CD14-positive monocyte (primary cell): ENCODE results near the gene STX8. TPM values are rescaled to one million over a fixed set of nuclear protein-coding genes. Genes with fewer than 3 reads are reported as not detected.
"Not testable (repeated sequence)": the region's sequence is repeated elsewhere in the genome, so short reads cannot be mapped to it uniquely, and the experiment has no call there.

Experiments used
- DNase-seq, 3 donors: peaks; one replicate each; pipeline ENCODE4 v3.0.0-alpha.2; 2011 to 2022
- H2AFZ ChIP-seq: 2 replicates; pipeline ENCODE4 v1.6.0; 2012; ENCODE audit warnings: mild to moderate bottlenecking, low read depth, low read length, inconsistent platforms; ENCODE audit not compliant: insufficient read depth, poor library complexity, severe bottlenecking
- H3K27ac ChIP-seq, 2 donors: 1 replicate in 1 of 2; 2 replicates in 1 of 2; pipeline ENCODE4 v1.5.1; 2012 to 2013; ENCODE audit warnings: low read length in 2 of 2, control low read depth in 1 of 2, inconsistent platforms in 1 of 2, low read depth in 1 of 2, mild to moderate bottlenecking in 1 of 2
- H3K27me3 ChIP-seq, 2 donors: one replicate each; pipeline versions ENCODE4 v1.6.0 to v1.6.1; 2011 to 2013; ENCODE audit warnings: low read length in 2 of 2; ENCODE audit not compliant: control insufficient read depth in 2 of 2, insufficient read depth in 2 of 2
- H3K36me3 ChIP-seq, 2 donors: replicated peaks in 1 of 2; 1 replicate in 1 of 2; 2 replicates in 1 of 2; pipeline versions ENCODE4 v1.5.1 to v1.6.1; 2012 to 2013; ENCODE audit warnings: low read length in 2 of 2, control low read depth in 1 of 2, inconsistent platforms in 1 of 2, mild to moderate bottlenecking in 1 of 2; ENCODE audit not compliant: insufficient read depth in 2 of 2, control insufficient read depth in 1 of 2
- H3K4me1 ChIP-seq, 2 donors: 1 replicate in 1 of 2; 2 replicates in 1 of 2; pipeline versions ENCODE4 v1.5.1 to v1.6.1; 2012 to 2013; ENCODE audit warnings: low read length in 2 of 2, control low read depth in 1 of 2, inconsistent platforms in 1 of 2, mild to moderate bottlenecking in 1 of 2, moderate library complexity in 1 of 2; ENCODE audit not compliant: insufficient read depth in 2 of 2, control insufficient read depth in 1 of 2
- H3K4me2 ChIP-seq: replicated peaks from 2 replicates; pipeline ENCODE3; 2012; ENCODE audit warnings: low read length, moderate library complexity, mild to moderate bottlenecking; ENCODE audit not compliant: poor library complexity, severe bottlenecking; ENCODE audit errors: extremely low read depth
- H3K4me3 ChIP-seq, 3 experiments: fragments of 200-600 bp in 1 of 3; sonication (generic) in 1 of 3; replicated peaks in 1 of 3; 1 replicate in 2 of 3; 2 replicates in 1 of 3; pipeline ENCODE4 v1.5.1; 2011 to 2013; ENCODE audit warnings: low read length in 3 of 3, mild to moderate bottlenecking in 3 of 3, control low read depth in 2 of 3, low read depth in 2 of 3, inconsistent platforms in 1 of 3, moderate library complexity in 1 of 3
- H3K79me2 ChIP-seq: 2 replicates; pipeline ENCODE4 v1.6.0; 2012; ENCODE audit warnings: mild to moderate bottlenecking, control low read depth, inconsistent platforms, low read length, moderate library complexity; ENCODE audit not compliant: insufficient read depth
- H3K9ac ChIP-seq: 2 replicates; pipeline ENCODE4 v1.6.0; 2017; ENCODE audit warnings: low read length, mild to moderate bottlenecking; ENCODE audit not compliant: insufficient read depth, poor library complexity, severe bottlenecking
- H3K9me3 ChIP-seq, 2 donors: replicated peaks in 1 of 2; 1 replicate in 1 of 2; 2 replicates in 1 of 2; pipeline versions ENCODE4 v1.5.1 to v1.6.1; 2012 to 2013; ENCODE audit warnings: low read length in 2 of 2, control low read depth in 1 of 2; ENCODE audit not compliant: control insufficient read depth in 1 of 2, insufficient read depth in 1 of 2
- H4K20me1 ChIP-seq: 2 replicates; pipeline ENCODE4 v1.6.0; 2012; ENCODE audit warnings: mild to moderate bottlenecking, low read length, control low read depth, moderate library complexity; ENCODE audit not compliant: insufficient read depth
- H3K27ac Mint-ChIP-seq, 7 donors: one replicate each; pipeline ENCODE4 v1.8.0; 2020; ENCODE audit warnings: mild to moderate bottlenecking in 7 of 7, mixed read lengths in 7 of 7, moderate library complexity in 6 of 7, inconsistent platforms in 2 of 7
- H3K27me3 Mint-ChIP-seq, 3 donors: one replicate each; pipeline ENCODE4 v1.8.0; 2021 to 2022; ENCODE audit warnings: low read depth in 3 of 3, mild to moderate bottlenecking in 3 of 3, mixed read lengths in 3 of 3, moderate library complexity in 3 of 3, inconsistent platforms in 1 of 3
- H3K36me3 Mint-ChIP-seq, 2 donors: one replicate each; pipeline ENCODE4 v1.8.0; 2020; ENCODE audit warnings: mixed read lengths in 2 of 2, inconsistent platforms in 1 of 2, mild to moderate bottlenecking in 1 of 2
- H3K4me1 Mint-ChIP-seq: one replicate; pipeline ENCODE4 v1.8.0; 2020; ENCODE audit warnings: mild to moderate bottlenecking, mixed read lengths
- H3K4me3 Mint-ChIP-seq, 2 donors: one replicate each; pipeline ENCODE4 v1.8.0; 2020; ENCODE audit warnings: mild to moderate bottlenecking in 2 of 2, mixed read lengths in 2 of 2, moderate library complexity in 1 of 2
- H3K9me3 Mint-ChIP-seq, 7 donors: one replicate each; pipeline ENCODE4 v1.8.0; 2020 to 2022; ENCODE audit warnings: mixed read lengths in 7 of 7, mild to moderate bottlenecking in 6 of 7, moderate library complexity in 6 of 7, inconsistent platforms in 2 of 7
- CTCF ChIP-seq: fragments of 200-600 bp; IDR thresholded peaks from one replicate; pipeline ENCODE4 v1.8.0; 2022; ENCODE audit warnings: antibody characterized with exemption, mild to moderate bottlenecking
- WGBS: methylation state at CpG from one replicate; pipeline ENCODE4 v1.1.5; 2013; ENCODE audit warnings: missing lambda C conversion rate; ENCODE audit not compliant: insufficient coverage; 5-methylcytosine and 5-hydroxymethylcytosine counted together
- intact Hi-C, 2 donors: fragments of 100-400 bp; cut with micrococcal nuclease; formaldehyde crosslinking; loops; one replicate each; pipeline versions ENCODE4 v1.15.0 to v1.15.1; 2023
- polyA plus RNA-seq, 3 donors: library from polyadenylated mRNA; depleted of rRNA in 1 of 3; unstranded in 2 of 3; stranded (reverse) in 1 of 3; fragments of 300-500 nt in 2 of 3; fragments of >200 nt in 1 of 3; fragmentation: Illumina TruSeq in 2 of 3; gene quantifications; 1 replicate in 2 of 3; 2 replicates in 1 of 3; pipeline ENCODE4 v1.2.3, GENCODE V29; 2012 to 2021

The STX8 gene
- polyA plus RNA-seq, 3 donors: 44.4 to 170 (median 142) TPM

GRCh38 chr17:9258115-9259015 is 317.3 kb downstream of the STX8 start:
- Histone ChIP-seq H3K27me3 (no peaks in the 10 kb centered on the region), H2AFZ (no peak overlapping the region), H4K20me1 (no peaks in the 10 kb centered on the region), H3K9me3 (no peaks in the 10 kb centered on the region), H3K27ac (no peak overlapping the region), H3K9ac (no peak overlapping the region), H3K36me3 (no peaks in the 10 kb centered on the region), H3K4me3 (no peak overlapping the region), H3K4me2 (no peak overlapping the region), H3K79me2 (no peaks in the 10 kb centered on the region), H3K4me1 (no peaks in the 10 kb centered on the region)
- Mint-ChIP-seq H3K4me3 (no peak overlapping the region), H3K4me1 (peaks cover 8% of the 10 kb centered on the region), H3K36me3 (peaks cover 0 to 3% of the 10 kb centered on the region in 2 donors), H3K9me3 (peaks cover 0 to 2% (median 0%) of the 10 kb centered on the region in 7 donors), H3K27ac (no peak overlapping the region), H3K27me3 (peaks cover 0 to 2% (median 2%) of the 10 kb centered on the region in 3 donors)
- 31% methylated on average over 3 of the region's 15 CpGs for WGBS
- TF ChIP-seq CTCF: no peak
- no peak for DNase-seq
- intact Hi-C loops: no loop called here

GRCh38 chr17:9257630-9257965 is 318.0 kb downstream of the STX8 start:
- DNase-seq, H3K4me1 Mint-ChIP-seq, H3K9ac ChIP-seq, H3K9me3 ChIP-seq, H3K27me3 ChIP-seq, H4K20me1 ChIP-seq, H3K36me3 Mint-ChIP-seq, H3K4me1 ChIP-seq, intact Hi-C loops, H3K4me3 Mint-ChIP-seq, H3K79me2 ChIP-seq, H3K9me3 Mint-ChIP-seq, H2AFZ ChIP-seq, H3K4me2 ChIP-seq, H3K27me3 Mint-ChIP-seq, H3K4me3 ChIP-seq, H3K36me3 ChIP-seq, H3K27ac Mint-ChIP-seq, H3K27ac ChIP-seq: not testable (repeated sequence)
- 86% methylated on average over 8 of the region's 9 CpGs for WGBS
